Activated T-cell treated with anti-CD3 and anti-CD28 coated beads for 48 hours (primary cell): ENCODE measurements around the gene PLCG2.
"Not testable (repeated sequence)": the region's sequence is repeated elsewhere in the genome, so short reads cannot be mapped to it uniquely, and the experiment has no call there.

Experiments used
- DNase-seq: peaks from one replicate; pipeline ENCODE4 v3.0.0-alpha.2; 2020; ENCODE audit warnings: low read depth

PLCG2 gene

GRCh38 chr16:81754858-81755257 lies 24.2 kb upstream of the PLCG2 start:
- DNase-seq, result no peak

GRCh38 chr16:81755915-81756614 lies 23.0 kb upstream of the PLCG2 start:
- DNase-seq, result no peak

GRCh38 chr16:81756615-81757356 lies 22.3 kb upstream of the PLCG2 start:
- no peak for DNase-seq

GRCh38 chr16:81758376-81758775 lies 20.7 kb upstream of the PLCG2 start:
- DNase-seq, result no peak

GRCh38 chr16:81762322-81762721 lies 16.8 kb upstream of the PLCG2 start:
- not testable (repeated sequence) for DNase-seq

- DNase-seq, result no peak
Observed at GRCh38 chr16:81765111-81765919, 13.8 kb upstream of the PLCG2 start.

GRCh38 chr16:81765969-81766368 lies 13.1 kb upstream of the PLCG2 start:
- DNase-seq, result no peak

- DNase-seq, result no peak
Observed at GRCh38 chr16:81767987-81768592, 11.0 kb upstream of the PLCG2 start.

GRCh38 chr16:81770008-81770407 lies 9.1 kb upstream of the PLCG2 start:
- no peak for DNase-seq

- DNase-seq, result no peak
Observed at GRCh38 chr16:81774348-81774747, 4.7 kb upstream of the PLCG2 start.

- DNase-seq, result no peak
Observed at GRCh38 chr16:81775570-81775969, 3.5 kb upstream of the PLCG2 start.

GRCh38 chr16:81778231-81778630 lies 860 bp upstream of the PLCG2 start:
- DNase-seq, result no peak

- peak; percentile 3 for DNase-seq
Observed at GRCh38 chr16:81779536-81780320, 637 bp downstream of the PLCG2 start.

- DNase-seq, result no peak
Observed at GRCh38 chr16:81780350-81780749, 1.3 kb downstream of the PLCG2 start.

- DNase-seq, result no peak
Observed at GRCh38 chr16:81782236-81782635, 3.1 kb downstream of the PLCG2 start.

GRCh38 chr16:81784072-81784795 lies 5.1 kb downstream of the PLCG2 start:
- DNase-seq, result no peak

- no peak for DNase-seq
Observed at GRCh38 chr16:81785138-81785924, 6.2 kb downstream of the PLCG2 start.

- DNase-seq, result no peak
Observed at GRCh38 chr16:81786321-81786720, 7.2 kb downstream of the PLCG2 start.

GRCh38 chr16:81786868-81787267 lies 7.8 kb downstream of the PLCG2 start:
- no peak for DNase-seq

GRCh38 chr16:81787659-81788058 lies 8.6 kb downstream of the PLCG2 start:
- no peak for DNase-seq
